Fibroblast of mammary gland (primary cell): ENCODE measurements around the gene RAB36.

ENCODE experiments used
- DNase-seq: peaks from one replicate; pipeline ENCODE4 v3.0.0-alpha.2; 2010; ENCODE audit warnings: low read depth
- H3K4me3 ChIP-seq: 2 replicates; pipeline ENCODE4 v1.5.1; 2011; ENCODE audit warnings: low read depth, mild to moderate bottlenecking, low read length, moderate library complexity; ENCODE audit not compliant: control insufficient read depth
- CTCF ChIP-seq: conservative IDR thresholded peaks from 2 replicates; pipeline ENCODE4 v1.5.1; 2011; ENCODE audit warnings: low read depth, low read length, inconsistent platforms; ENCODE audit not compliant: control insufficient read depth, insufficient read depth

The RAB36 gene

GRCh38 chr22:23108249-23109078, 36.8 kb upstream of the RAB36 start:
- DNase-seq = no peak
- no peak for TF ChIP-seq CTCF
- H3K4me3 ChIP-seq = no peak overlapping the region

- no peak for TF ChIP-seq CTCF
- H3K4me3 ChIP-seq = no peak overlapping the region
- DNase-seq = no peak
These were observed 36.3 kb upstream of the RAB36 start for GRCh38 chr22:23109079-23109347.

GRCh38 chr22:23109441-23109978, 35.8 kb upstream of the RAB36 start:
- DNase-seq = no peak
- TF ChIP-seq CTCF = no peak
- no peak overlapping the region for H3K4me3 ChIP-seq

GRCh38 chr22:23110190-23110921, 34.9 kb upstream of the RAB36 start:
- no peak overlapping the region for H3K4me3 ChIP-seq
- DNase-seq = no peak
- TF ChIP-seq CTCF = no peak

- DNase-seq = no peak
- no peak for TF ChIP-seq CTCF
- H3K4me3 ChIP-seq = no peak overlapping the region
These were observed 34.3 kb upstream of the RAB36 start for GRCh38 chr22:23110922-23111527.

GRCh38 chr22:23112472-23113012, 32.7 kb upstream of the RAB36 start:
- no peak overlapping the region for H3K4me3 ChIP-seq
- TF ChIP-seq CTCF = no peak
- no peak for DNase-seq
